Measurements from ENCODE around the gene DCN. TPM values are rescaled to one million over a fixed set of nuclear protein-coding genes. Genes with fewer than 3 reads are reported as not detected.
"Not testable (repeated sequence)": the region's sequence is repeated elsewhere in the genome, so short reads cannot be mapped to it uniquely, and the experiment has no call there.

DCN gene, protein sequence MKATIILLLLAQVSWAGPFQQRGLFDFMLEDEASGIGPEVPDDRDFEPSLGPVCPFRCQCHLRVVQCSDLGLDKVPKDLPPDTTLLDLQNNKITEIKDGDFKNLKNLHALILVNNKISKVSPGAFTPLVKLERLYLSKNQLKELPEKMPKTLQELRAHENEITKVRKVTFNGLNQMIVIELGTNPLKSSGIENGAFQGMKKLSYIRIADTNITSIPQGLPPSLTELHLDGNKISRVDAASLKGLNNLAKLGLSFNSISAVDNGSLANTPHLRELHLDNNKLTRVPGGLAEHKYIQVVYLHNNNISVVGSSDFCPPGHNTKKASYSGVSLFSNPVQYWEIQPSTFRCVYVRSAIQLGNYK
- total RNA-seq, result not detected

DNA sequence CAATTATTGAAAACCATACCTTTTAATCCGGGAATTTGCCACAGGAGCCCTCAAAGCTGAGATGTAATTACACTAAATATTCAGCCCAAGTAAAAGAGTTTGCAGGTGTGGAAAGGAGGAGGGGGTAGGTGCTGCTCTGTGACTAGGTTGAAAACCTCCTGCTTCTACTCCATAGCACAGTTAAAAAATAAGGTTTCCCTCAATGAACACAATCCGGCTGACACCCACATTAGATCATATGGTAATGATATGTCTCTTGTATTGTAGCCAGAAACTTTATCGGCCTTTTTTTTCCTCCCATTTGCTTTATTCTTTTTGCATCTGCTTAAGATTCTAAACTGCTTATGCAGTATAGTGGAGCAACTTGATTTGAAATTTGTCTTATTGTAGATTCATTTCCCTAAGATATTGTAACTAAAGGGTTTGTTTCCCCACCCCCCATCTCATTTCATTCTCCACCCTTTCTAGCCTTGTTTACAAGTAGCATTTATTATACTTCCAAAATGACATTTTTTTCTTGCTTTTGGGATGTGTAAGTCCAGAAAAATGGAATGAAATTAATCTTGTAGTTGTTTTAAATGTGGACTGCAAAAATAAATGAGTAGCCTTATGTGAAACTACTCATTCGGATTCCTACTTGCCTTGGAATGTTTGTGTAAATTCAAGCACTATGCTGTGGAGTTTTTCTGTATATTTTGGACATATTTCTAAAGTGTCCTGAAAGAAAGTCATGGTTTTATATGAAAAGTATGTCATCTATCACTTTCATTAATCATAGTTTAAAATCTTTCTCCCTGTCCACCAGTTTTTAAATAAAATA lies at the start of gene DCN:
TSS of gene DCN (minus strand) at position 182 of the 820 bp plus-strand sequence. CDS start 4,265 bp downstream, outside the sequence.
- H3K9me3 Mint-ChIP-seq, result no peaks in the 10 kb centered on the region
- H3K27ac Mint-ChIP-seq, result no peak within 1 kb of the TSS
- ATAC-seq (no peak), DNase-seq (ENCODE audit: low spot score in 2 of 2) (no peak)
- no peaks in the 10 kb centered on the region for H3K36me3 Mint-ChIP-seq

DNA sequence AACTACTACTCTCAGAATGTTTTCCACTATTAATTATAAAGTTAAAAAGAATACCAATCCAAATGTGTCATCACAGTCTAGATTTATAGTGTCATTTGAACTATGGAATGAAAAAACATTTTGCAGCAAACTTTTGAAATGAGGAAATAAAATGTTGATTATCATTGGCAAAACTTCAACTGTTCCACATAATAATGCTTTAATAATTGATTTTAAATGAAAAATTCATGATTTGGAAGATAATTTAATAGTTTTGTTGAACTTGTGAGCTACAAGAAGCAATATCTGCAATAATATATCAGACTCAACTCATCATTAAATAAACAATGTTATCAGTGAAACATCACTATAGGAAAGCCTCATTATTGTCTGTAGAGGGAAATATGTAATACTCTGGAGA lies 48.2 kb upstream of the DCN start:
- no peak for ATAC-seq
- H3K36me3 Mint-ChIP-seq, result no peaks in the 10 kb centered on the region
- no peak for DNase-seq (ENCODE audit: low spot score in 2 of 2)
- H3K9me3 Mint-ChIP-seq, result no peaks in the 10 kb centered on the region
- no peak overlapping the region for H3K27ac Mint-ChIP-seq

DNA sequence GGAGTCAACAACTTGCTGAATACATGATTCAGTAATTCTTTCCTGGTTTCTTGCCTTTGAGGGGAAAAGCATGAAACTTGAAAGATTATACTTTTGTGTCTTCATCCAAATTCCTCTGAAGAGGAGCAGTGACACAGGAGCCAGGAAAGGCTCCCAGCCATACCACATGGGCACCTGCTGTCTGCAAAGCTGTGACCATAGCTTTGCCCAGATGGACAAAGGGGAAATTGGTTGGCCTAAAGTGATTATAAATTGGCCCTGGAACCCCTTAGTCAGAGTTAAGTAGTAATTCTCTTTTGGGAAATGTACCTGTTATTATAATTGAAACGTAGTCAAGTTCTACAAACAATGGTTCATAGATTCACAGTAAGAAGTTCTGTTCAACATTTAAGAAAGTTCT lies 44.3 kb upstream of the DCN start:
- DNase-seq (ENCODE audit: low spot score in 2 of 2) (no peak), ATAC-seq (no peak)
- Mint-ChIP-seq H3K9me3 (no peaks in the 10 kb centered on the region), H3K27ac (no peak overlapping the region), H3K36me3 (no peaks in the 10 kb centered on the region)

DNA sequence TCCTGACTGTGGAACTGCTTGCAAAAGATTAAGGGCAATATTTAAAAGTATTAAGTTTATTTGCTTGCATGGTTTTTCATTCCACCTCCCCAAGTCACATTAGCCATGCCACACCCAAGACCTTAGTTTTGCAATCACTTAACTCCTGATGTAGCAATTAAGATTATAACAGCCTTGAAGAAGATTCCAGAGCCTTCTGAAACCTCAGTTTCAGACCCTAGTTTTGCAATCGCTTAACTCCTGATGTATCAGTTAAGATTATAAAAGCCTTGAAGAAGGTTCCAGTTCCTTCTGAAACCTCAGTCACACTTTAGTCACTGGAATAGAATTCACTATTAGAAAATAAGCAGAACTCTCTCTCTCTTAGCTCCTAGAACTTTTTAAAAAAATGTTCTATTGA lies 42.7 kb upstream of the DCN start:
- Mint-ChIP-seq H3K36me3 (no peaks in the 10 kb centered on the region), H3K27ac (no peak overlapping the region), H3K9me3 (no peaks in the 10 kb centered on the region)
- ATAC-seq (no peak), DNase-seq (ENCODE audit: low spot score in 2 of 2) (no peak)

DNA sequence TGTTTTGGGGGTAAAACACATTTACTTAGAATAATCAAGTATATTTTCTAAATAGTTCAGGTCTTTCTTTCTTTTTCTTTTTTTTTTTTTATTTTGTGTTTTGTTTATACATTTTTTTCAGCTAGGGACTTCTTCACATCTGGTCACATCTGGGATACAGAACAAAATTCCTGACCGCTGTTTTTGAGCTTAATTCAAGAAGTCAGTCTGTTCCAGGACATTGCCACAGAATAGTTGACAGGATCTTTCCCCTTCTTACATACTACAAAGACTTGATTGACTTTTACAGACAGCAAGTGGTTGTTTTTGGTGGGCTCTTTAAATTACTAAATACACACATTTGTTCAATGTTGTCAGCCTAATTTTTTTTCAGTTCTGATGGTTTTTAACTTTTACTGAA lies 41.8 kb upstream of the DCN start:
- ATAC-seq (no peak), DNase-seq (ENCODE audit: low spot score in 2 of 2) (no peak)
- no peaks in the 10 kb centered on the region for H3K36me3 Mint-ChIP-seq
- H3K27ac Mint-ChIP-seq, result no peak overlapping the region
- H3K9me3 Mint-ChIP-seq, result no peaks in the 10 kb centered on the region

DNA sequence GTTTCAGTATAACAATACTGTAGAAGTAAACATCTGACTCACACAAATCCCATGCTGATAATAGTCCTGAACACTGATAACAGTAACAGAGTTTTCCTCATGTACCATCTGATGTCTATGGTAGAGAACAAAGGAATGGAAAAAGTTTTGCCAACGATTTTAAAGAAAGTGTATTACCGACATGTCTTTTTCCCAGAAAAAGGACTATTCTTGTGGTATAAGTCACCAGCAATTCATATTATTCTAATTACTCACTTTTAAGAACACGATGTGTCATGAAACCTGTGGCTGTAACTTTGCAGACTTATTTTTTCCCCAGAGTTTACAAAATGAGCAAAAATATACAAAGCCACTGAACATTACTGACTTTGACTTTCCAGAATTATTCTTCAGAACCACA lies 40.1 kb upstream of the DCN start:
- Mint-ChIP-seq H3K9me3 (no peaks in the 10 kb centered on the region), H3K36me3 (no peaks in the 10 kb centered on the region), H3K27ac (no peak overlapping the region)
- DNase-seq (ENCODE audit: low spot score in 2 of 2) (no peak), ATAC-seq (no peak)

DNA sequence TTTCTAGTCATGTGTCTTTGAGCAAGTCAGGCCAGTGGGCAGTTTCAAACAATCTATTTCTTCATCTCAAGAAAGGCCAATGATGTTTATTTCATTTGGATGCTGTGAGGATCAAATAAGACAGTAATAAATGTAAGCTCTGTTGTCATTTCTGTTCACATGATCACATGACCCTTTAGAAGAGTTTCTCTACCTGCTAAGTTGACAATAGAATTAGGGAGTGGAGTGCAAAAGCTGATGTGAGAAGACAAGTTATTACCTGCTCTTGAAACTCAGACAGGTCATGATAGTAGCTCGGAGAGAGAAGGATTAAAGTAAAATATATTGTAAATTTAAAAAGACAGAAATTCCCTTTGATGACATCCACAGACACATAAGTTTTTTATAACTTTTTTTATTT lies 37.3 kb upstream of the DCN start:
- DNase-seq (ENCODE audit: low spot score in 2 of 2) (no peak), ATAC-seq (no peak)
- no peaks in the 10 kb centered on the region for H3K9me3 Mint-ChIP-seq
- no peaks in the 10 kb centered on the region for H3K36me3 Mint-ChIP-seq
- no peak overlapping the region for H3K27ac Mint-ChIP-seq

DNA sequence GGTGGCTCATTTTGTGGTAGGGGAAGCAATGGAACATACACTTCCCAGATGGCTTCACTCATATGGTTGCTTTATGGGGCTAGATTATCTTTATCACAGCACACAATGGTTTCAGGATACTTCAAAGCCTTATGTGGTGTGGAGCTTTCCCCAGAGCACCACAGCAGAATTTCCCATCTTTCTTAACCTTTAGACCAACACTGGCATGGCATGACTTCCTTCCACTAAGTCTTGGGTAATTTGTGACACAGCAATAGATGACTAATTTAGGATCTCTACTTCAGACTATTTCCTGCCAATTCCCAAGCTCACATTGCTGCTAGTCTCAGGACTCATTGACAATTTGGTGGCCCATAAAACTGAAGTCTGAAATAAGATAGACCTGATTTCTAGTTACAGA lies 36.9 kb upstream of the DCN start:
- H3K9me3 Mint-ChIP-seq, result no peaks in the 10 kb centered on the region
- no peak for ATAC-seq
- H3K27ac Mint-ChIP-seq, result no peak overlapping the region
- DNase-seq (ENCODE audit: low spot score in 2 of 2), result no peak
- no peaks in the 10 kb centered on the region for H3K36me3 Mint-ChIP-seq

DNA sequence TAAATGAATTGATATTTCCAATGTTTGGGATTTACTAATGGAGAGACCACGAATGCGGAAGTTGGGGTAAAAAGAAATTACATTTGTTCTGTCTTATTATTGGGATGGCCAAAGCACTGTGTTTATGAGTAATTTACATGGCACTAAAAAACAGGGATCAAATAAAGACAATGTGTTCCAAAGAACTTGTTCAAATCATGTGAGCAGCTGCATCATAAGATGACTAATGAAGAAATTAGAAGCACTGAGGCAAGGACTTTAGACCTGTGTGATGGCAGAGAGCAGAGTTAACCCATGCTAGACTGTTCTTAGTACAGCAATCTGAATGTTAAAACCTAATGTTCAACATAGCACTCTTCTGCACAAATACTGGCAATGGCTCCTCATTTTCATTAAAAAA lies 34.3 kb upstream of the DCN start:
- no peaks in the 10 kb centered on the region for H3K36me3 Mint-ChIP-seq
- ATAC-seq (no peak), DNase-seq (ENCODE audit: low spot score in 2 of 2) (no peak)
- no peaks in the 10 kb centered on the region for H3K9me3 Mint-ChIP-seq
- H3K27ac Mint-ChIP-seq, result no peak overlapping the region

DNA sequence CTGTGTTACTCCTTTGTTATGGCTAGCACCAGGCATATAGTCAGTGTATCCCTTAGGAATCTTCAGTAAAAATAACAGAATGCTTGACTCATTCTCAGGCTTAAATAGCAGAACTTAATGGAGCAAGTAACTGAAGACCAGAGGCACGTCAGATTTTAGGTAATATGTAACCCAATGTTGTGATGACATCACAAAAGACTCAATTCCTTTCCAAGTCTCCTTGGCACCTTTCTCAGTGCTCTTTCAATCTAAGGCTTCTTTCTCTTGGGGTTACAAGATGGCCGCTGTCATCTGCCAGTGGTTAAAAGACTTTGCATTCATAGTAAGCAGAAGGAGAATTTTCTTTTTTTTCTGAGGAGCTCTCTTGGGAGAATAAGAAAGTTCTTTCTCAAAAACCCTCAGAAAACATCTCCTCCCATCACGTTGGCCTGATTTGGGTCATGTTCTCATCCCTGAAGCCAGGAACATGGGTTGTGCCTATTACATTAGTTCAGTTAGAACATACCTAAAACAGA lies 33.4 kb upstream of the DCN start:
- H3K27ac Mint-ChIP-seq, result no peak overlapping the region
- ATAC-seq (no peak), DNase-seq (ENCODE audit: low spot score in 2 of 2) (no peak)
- no peaks in the 10 kb centered on the region for H3K36me3 Mint-ChIP-seq
- H3K9me3 Mint-ChIP-seq, result no peaks in the 10 kb centered on the region

DNA sequence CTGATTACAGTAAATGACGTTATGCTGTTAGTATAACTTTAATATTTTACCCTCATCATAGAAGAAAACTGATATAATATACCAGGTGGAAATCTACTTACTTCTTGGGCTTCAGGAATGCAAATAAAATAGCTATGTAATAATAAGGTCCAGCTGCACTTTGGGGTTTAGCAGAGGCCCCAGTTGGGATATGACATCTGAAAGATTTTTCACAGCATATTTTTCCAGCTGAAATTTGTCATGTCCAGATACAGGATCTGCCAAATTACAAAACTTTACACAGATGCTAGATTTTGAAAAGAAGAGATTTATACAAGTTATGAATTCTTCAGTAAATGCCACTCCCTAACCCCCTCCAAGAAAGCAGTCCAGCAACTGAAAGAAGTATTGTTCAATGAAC lies 29.2 kb upstream of the DCN start:
- no peak overlapping the region for H3K27ac Mint-ChIP-seq
- H3K9me3 Mint-ChIP-seq, result no peaks in the 10 kb centered on the region
- no peak for ATAC-seq
- H3K36me3 Mint-ChIP-seq, result no peaks in the 10 kb centered on the region
- DNase-seq (ENCODE audit: low spot score in 2 of 2), result no peak

DNA sequence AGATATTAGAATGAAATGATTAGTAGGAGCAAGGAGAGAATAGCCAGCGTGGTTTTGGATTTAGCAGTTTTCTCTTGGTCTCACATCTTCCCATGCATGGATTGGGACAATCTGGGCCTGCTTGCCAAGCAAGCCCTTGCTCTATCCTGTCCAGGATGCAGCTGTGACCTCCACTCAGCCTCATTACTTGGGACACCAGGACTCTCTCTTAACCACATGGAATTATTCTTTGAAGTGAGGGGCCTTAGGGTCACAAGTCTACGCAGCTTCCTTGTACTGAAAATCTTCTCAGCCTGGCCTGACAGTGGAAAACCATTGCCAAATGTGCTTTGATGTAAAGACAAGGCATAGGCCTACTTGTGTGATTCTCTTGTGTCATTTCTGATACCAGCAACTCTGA lies 28.0 kb upstream of the DCN start:
- ATAC-seq, result no peak
- H3K36me3 Mint-ChIP-seq, result no peaks in the 10 kb centered on the region
- H3K27ac Mint-ChIP-seq, result no peak overlapping the region
- DNase-seq (ENCODE audit: low spot score in 2 of 2), result no peak
- no peaks in the 10 kb centered on the region for H3K9me3 Mint-ChIP-seq

DNA sequence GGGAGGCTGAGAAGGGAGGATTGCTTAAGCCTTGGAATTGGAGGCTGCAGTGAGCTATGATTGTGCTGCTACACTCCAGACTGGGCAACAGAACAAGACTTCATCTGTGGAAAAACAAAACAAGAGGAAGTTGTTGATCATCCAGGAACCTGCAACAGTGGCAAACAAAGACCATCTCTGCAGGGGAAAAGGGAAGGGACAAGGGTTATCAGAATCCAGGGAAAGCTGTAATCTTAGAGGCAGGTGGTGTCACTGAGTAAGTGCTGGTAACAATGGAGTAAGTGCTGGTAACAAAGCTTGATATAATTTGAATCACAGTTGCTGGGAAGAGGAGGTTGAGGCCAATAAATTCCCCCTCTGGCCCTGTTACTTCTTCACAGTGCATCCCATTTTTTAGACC lies 27.5 kb upstream of the DCN start:
- ATAC-seq (no peak), DNase-seq (ENCODE audit: low spot score in 2 of 2) (no peak)
- Mint-ChIP-seq H3K27ac (no peak overlapping the region), H3K9me3 (no peaks in the 10 kb centered on the region), H3K36me3 (no peaks in the 10 kb centered on the region)

DNA sequence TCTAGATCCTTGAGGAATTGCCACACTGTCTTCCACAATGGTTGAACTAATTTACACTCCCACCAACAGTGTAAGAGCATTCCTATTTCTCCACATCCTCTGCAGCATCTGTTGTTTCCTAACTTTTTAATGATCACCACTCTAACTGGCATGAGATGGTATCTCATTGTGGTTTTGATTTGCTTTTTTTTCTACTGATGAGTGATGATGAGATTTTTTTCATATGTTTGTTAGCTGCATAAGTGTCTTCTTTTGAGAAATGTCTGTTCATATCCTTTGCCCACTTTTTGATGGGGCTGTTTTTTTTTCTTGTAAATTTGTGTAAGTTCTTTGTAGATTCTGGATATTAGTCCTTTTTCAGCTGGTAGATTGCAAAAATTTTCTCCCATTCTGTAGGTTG lies 24.7 kb upstream of the DCN start:
- DNase-seq (ENCODE audit: low spot score in 2 of 2); ATAC-seq; H3K27ac Mint-ChIP-seq; H3K9me3 Mint-ChIP-seq; H3K36me3 Mint-ChIP-seq: not testable (repeated sequence)

DNA sequence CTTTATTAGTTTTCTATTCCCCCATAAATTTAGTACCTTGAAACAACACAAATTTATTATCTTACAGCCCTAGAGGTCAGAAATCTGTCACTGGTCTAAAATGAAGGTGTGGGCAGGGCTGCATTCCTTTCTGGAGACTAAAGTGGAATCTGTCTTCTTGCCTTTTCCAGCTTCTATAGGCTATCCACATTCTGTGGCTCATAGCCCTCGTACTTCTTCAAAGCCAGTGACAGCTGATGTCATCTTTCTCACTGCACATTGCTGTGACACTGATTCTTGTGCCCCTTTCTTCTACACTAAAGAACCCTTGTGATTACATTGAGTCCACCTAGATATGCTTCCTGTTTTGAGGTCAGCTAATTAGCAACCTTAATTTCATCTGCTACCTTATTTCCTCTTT lies 23.2 kb upstream of the DCN start:
- no peak for DNase-seq (ENCODE audit: low spot score in 2 of 2)
- Mint-ChIP-seq H3K9me3 (no peaks in the 10 kb centered on the region), H3K27ac (no peak overlapping the region), H3K36me3 (no peaks in the 10 kb centered on the region)
- no peak for ATAC-seq

DNA sequence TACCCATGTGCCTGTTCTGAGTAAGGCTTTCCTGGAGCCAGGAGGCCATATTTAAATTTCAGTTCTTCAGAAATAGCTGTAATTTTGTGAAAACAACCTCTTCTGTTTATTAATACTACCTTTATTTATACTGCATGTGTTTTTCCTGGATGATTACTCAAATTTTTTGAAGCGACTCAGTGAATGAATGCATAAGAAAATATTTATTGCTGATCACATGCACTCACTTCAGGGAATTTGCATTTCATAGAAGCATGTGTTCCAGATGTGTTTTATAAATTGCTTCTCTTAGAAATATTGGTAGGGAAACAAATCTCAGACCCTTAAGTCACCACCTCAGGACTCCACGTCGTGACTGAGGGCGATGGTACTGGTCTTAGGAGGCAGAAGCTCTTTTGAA lies 21.8 kb upstream of the DCN start:
- H3K36me3 Mint-ChIP-seq, result no peaks in the 10 kb centered on the region
- H3K27ac Mint-ChIP-seq, result no peak overlapping the region
- no peaks in the 10 kb centered on the region for H3K9me3 Mint-ChIP-seq
- no peak for ATAC-seq
- no peak for DNase-seq (ENCODE audit: low spot score in 2 of 2)

DNA sequence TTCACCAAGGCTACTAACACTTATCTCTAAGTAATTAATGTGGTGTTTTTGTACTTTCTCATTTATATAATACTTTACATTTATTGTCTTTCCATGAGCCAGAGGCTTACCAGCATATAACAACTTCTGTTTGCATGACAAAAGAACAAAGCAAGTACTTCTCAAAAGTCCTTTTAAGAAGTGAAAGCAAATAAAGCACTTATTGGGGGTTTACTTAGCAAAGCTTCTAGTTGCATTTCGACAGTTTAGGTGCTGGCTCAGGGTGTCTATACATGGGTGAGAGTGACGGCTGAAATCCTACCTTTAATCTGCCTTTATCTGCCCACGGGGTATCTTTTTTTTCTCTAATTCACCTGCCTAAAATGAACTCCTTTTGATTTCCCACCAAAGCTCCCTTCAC lies 21.0 kb upstream of the DCN start:
- ATAC-seq (no peak), DNase-seq (ENCODE audit: low spot score in 2 of 2) (no peak)
- no peaks in the 10 kb centered on the region for H3K36me3 Mint-ChIP-seq
- no peaks in the 10 kb centered on the region for H3K9me3 Mint-ChIP-seq
- H3K27ac Mint-ChIP-seq, result no peak overlapping the region

DNA sequence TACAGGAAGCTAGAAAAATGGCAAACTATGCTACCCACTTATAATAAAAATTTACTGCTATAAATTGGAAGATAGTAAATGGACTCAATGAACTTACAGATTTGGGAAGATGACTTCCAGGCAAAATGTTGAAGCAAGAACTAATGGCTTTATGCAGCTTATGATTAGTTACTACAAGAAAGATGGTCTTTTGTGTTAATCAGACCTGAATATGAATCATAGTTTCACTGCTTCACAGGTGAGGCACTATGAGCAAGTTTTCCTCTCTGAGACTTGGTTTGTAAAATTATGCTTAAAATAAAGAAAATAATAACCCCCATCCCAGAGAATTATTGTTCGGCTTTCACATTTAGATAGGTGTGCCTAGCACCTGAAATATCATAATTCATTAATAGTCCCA lies 19.8 kb upstream of the DCN start:
- DNase-seq (ENCODE audit: low spot score in 2 of 2) (no peak), ATAC-seq (no peak)
- H3K9me3 Mint-ChIP-seq, result no peaks in the 10 kb centered on the region
- no peak overlapping the region for H3K27ac Mint-ChIP-seq
- no peaks in the 10 kb centered on the region for H3K36me3 Mint-ChIP-seq
